H1 (cell line): ENCODE results near the gene SPDYC. TPM values are rescaled to one million over a fixed set of nuclear protein-coding genes. Genes with fewer than 3 reads are reported as not detected.

Source experiments
- CHD7 ChIP-seq: fragments of 300-600 bp; sonication (generic); IDR thresholded peaks from 2 replicates; pipeline ENCODE4 v1.7.1; 2012; ENCODE audit warnings: low read length, moderate library complexity, mild to moderate bottlenecking, inconsistent platforms; ENCODE audit not compliant: insufficient replicate concordance
- CREB1 ChIP-seq: IDR thresholded peaks from 2 replicates; pipeline ENCODE4 v1.6.1; 2012; ENCODE audit warnings: inconsistent platforms
- RAD21 ChIP-seq, 2 experiments: IDR thresholded peaks in 1 of 2; conservative IDR thresholded peaks in 1 of 2; 2 replicates each; pipeline ENCODE4 v1.6.1; 2011; ENCODE audit warnings: low read depth in 2 of 2, low read length in 2 of 2, improper control_type of control experiment in 1 of 2, inconsistent platforms in 1 of 2, mild to moderate bottlenecking in 1 of 2, moderate library complexity in 1 of 2
- TEAD4 ChIP-seq: IDR thresholded peaks from 2 replicates; pipeline ENCODE4 v1.6.1; 2012; ENCODE audit warnings: low read depth, low read length, inconsistent platforms, mixed read lengths
- polyA plus RNA-seq, 7 experiments: library from polyadenylated mRNA; depleted of rRNA in 3 of 7; stranded (reverse) in 5 of 7; unstranded in 2 of 7; fragments of >200 nt in 5 of 7; fragments of 200-250 nt in 2 of 7; gene quantifications; 1 replicate in 5 of 7; 2 replicates in 1 of 7; 4 replicates in 1 of 7; pipeline versions ENCODE4 v1.2.1 to v1.2.3, GENCODE V29; 2011 to 2013; ENCODE audit warnings: missing spikeins in 2 of 7, mixed read lengths in 2 of 7
- total RNA-seq: library from RNA; stranded (reverse); fragmentation: NEBNext Ultra II Directional; extraction: Animal tissue kit (Norgen Biotek cat#: 25700); gene quantifications from 2 replicates; pipeline ENCODE4 v1.2.1, GENCODE V29; 2021

The SPDYC gene
- total and polyA plus RNA-seq, 2 of the 8 experiments (the other 6 are each of a cell fraction or from before 2014, with no cell fraction given), result 0.15 TPM; not detected in 1

- TF ChIP-seq CHD7 (no peak), TEAD4 (no peak), RAD21 (IDR thresholded peaks at IDR 0.05 in 1 of 2, conservative IDR thresholded peaks at IDR 0.05 in 1 of 2; ENCODE audit: low read depth in 2 of 2, low read length in 2 of 2) (no peak), CREB1 (no peak)
These were observed 17.2 kb downstream of the SPDYC start (continued) for GRCh38 chr11:65187146-65187675.
